ENCODE results near the gene SPINK6.

DNA sequence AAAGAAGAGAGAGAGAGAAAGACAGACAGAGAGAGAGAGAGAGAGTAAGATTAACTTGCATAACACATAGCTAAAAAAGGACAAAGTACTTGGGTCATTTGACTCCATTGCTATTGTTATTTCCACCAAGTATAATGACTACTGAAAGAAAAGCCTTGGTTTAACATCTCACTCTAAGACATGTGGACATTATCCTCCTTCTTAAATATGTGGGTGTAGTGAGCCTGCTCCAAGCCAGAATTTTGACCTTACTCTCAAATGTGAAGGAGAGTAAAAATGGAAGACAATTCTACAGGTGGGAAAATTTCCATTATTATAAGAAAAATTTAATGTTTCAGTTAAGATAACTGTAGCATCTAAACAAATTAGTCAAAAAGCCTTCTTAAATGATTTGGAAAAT, 27.0 kb downstream of the SPINK6 start:
- TF ChIP-seq, protein P1, sequence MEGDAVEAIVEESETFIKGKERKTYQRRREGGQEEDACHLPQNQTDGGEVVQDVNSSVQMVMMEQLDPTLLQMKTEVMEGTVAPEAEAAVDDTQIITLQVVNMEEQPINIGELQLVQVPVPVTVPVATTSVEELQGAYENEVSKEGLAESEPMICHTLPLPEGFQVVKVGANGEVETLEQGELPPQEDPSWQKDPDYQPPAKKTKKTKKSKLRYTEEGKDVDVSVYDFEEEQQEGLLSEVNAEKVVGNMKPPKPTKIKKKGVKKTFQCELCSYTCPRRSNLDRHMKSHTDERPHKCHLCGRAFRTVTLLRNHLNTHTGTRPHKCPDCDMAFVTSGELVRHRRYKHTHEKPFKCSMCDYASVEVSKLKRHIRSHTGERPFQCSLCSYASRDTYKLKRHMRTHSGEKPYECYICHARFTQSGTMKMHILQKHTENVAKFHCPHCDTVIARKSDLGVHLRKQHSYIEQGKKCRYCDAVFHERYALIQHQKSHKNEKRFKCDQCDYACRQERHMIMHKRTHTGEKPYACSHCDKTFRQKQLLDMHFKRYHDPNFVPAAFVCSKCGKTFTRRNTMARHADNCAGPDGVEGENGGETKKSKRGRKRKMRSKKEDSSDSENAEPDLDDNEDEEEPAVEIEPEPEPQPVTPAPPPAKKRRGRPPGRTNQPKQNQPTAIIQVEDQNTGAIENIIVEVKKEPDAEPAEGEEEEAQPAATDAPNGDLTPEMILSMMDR (IDR thresholded peaks at IDR 0.05), result no peak
- no peak for TF ChIP-seq POLR2A (IDR thresholded peaks at IDR 0.05; ENCODE audit: low read depth)

All from esophagus muscularis mucosa (tissue), 3 donors.